Right ventricle myocardium superior (tissue), 1 donor: ENCODE measurements around the gene LIM2. TPM values are rescaled to one million over a fixed set of nuclear protein-coding genes. Genes with fewer than 3 reads are reported as not detected.

Source experiments
- total RNA-seq: library from RNA; stranded (reverse); fragmentation: NEBNext Ultra II Directional; extraction: Animal tissue kit (Norgen Biotek cat#: 25700); gene quantifications from one replicate; pipeline ENCODE4 v1.2.1, GENCODE V29; 2021
- donor health status: DM: no; HTN: yes; CAD: no; lungs with severe emphysema.

LIM2 gene
- total RNA-seq, 1 donor from 2014 or later = not detected

Other genes with a start within 250 kb of the LIM2 start
- 0.97 TPM for gene SIGLEC7, start 245.7 kb downstream of the LIM2 start, total RNA-seq
- gene CD33, start 162.9 kb downstream of the LIM2 start, total RNA-seq = 7.0 TPM
- gene SIGLECL1, start 136.9 kb downstream of the LIM2 start, total RNA-seq = not detected
- not detected for gene IGLON5, start 76.3 kb downstream of the LIM2 start, total RNA-seq
- gene VSIG10L, start 45.8 kb downstream of the LIM2 start, total RNA-seq = 0.65 TPM
- 530 TPM for gene ETFB, start 21.6 kb downstream of the LIM2 start, total RNA-seq
- gene CLDND2, start 19.0 kb downstream of the LIM2 start, total RNA-seq = 0.46 TPM
- 2.3 TPM for gene NKG7, start 15.3 kb downstream of the LIM2 start, total RNA-seq
- not detected for gene C19orf84, start 2.6 kb upstream of the LIM2 start, total RNA-seq
- gene SIGLEC10, start 29.7 kb upstream of the LIM2 start, total RNA-seq = 0.19 TPM
- 0.13 TPM for gene SIGLEC8, start 70.5 kb upstream of the LIM2 start, total RNA-seq
- not detected for gene CEACAM18, start 90.6 kb upstream of the LIM2 start, total RNA-seq
- gene SIGLEC12, start 113.8 kb upstream of the LIM2 start, total RNA-seq = not detected
- 0.16 TPM for gene SIGLEC6, start 143.7 kb upstream of the LIM2 start, total RNA-seq
- 6.5 TPM for gene ZNF175, start 183.3 kb upstream of the LIM2 start, total RNA-seq
- not detected for gene SIGLEC5, start 242.4 kb upstream of the LIM2 start, total RNA-seq